ENCODE results near the gene GPC4.

The GPC4 gene

GRCh38 chrX:133339566-133339965, 75.7 kb downstream of the GPC4 start (continued):
- TF ChIP-seq ZNF565 (CRISPR knock-in tag; conservative IDR thresholded peaks at IDR 0.05; ENCODE audit: low read depth) (no peak), PPARA (CRISPR knock-in tag; IDR thresholded peaks at IDR 0.05; ENCODE audit: borderline replicate concordance) (no peak), ZNF8 (CRISPR knock-in tag; IDR thresholded peaks at IDR 0.05) (no peak)

- no peak for ATAC-seq
- no peak for TF ChIP-seq RARB (CRISPR knock-in tag; IDR thresholded peaks at IDR 0.05)
- TF ChIP-seq ZNF8 (CRISPR knock-in tag; IDR thresholded peaks at IDR 0.05) = no peak
- no peak for TF ChIP-seq PATZ1 (CRISPR knock-in tag; IDR thresholded peaks at IDR 0.05; ENCODE audit: borderline replicate concordance)
Observed at GRCh38 chrX:133337250-133337649, 78.0 kb downstream of the GPC4 start.

GRCh38 chrX:133335027-133335426, 80.3 kb downstream of the GPC4 start:
- no peak for TF ChIP-seq BACH2 (CRISPR knock-in tag; IDR thresholded peaks at IDR 0.05; ENCODE audit: borderline replicate concordance)
- TF ChIP-seq CSDC2 (CRISPR knock-in tag; IDR thresholded peaks at IDR 0.05) = no peak
- TF ChIP-seq PATZ1 (CRISPR knock-in tag; IDR thresholded peaks at IDR 0.05; ENCODE audit: borderline replicate concordance) = no peak
- no peak for TF ChIP-seq ZFP3 (CRISPR knock-in tag; IDR thresholded peaks at IDR 0.05)
- TF ChIP-seq POU6F1 (CRISPR knock-in tag; IDR thresholded peaks at IDR 0.05; ENCODE audit: borderline replicate concordance, low read depth) = no peak
- TF ChIP-seq CSRNP3 (CRISPR knock-in tag; IDR thresholded peaks at IDR 0.05) = no peak
- TF ChIP-seq TSHZ2 (CRISPR knock-in tag; IDR thresholded peaks at IDR 0.05) = no peak
- TF ChIP-seq ZC3H10 (CRISPR knock-in tag; IDR thresholded peaks at IDR 0.05) = no peak
- no peak for TF ChIP-seq TOX (CRISPR knock-in tag; IDR thresholded peaks at IDR 0.05; ENCODE audit: borderline replicate concordance)
- TF ChIP-seq ZFP30 (CRISPR knock-in tag; IDR thresholded peaks at IDR 0.05) = no peak
- TF ChIP-seq ZNF565 (CRISPR knock-in tag; conservative IDR thresholded peaks at IDR 0.05; ENCODE audit: low read depth) = no peak
- TF ChIP-seq ZNF70 (CRISPR knock-in tag; IDR thresholded peaks at IDR 0.05) = no peak
- no peak for TF ChIP-seq CREB5 (CRISPR knock-in tag; IDR thresholded peaks at IDR 0.05; ENCODE audit: low read depth)
- TF ChIP-seq ESRRG (CRISPR knock-in tag; IDR thresholded peaks at IDR 0.05) = no peak
- no peak for TF ChIP-seq GLIS3 (CRISPR knock-in tag; IDR thresholded peaks at IDR 0.05)
- peak; percentile 69; the same call in 2 of the 3 replicates for ATAC-seq
